ENCODE results near the gene SF3B1.
"Not testable (repeated sequence)": the region's sequence is repeated elsewhere in the genome, so short reads cannot be mapped to it uniquely, and the experiment has no call there.

Gene SF3B1

DNA sequence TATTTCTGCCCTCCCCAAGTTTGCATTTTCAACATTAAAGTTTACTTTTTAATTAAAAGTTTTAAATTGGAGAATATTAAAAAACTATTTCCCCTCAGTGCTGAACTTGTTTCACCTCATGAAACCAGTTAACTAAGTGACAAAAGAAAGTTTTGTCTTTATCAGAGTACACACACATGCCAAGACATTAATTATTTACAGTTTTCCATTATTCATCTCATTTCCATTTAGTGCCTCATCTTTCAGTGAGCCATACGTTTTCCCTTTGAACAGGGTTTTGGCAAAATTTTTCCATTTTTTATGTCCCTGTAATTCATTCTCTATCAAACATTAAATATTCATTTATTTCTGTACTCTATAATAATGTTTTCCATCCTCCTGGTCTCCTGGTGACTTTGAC, 53.2 kb downstream of the SF3B1 start:
- no peak for DNase-seq (ENCODE audit: low read depth in 2 of 2, low spot score in 1 of 2)

DNA sequence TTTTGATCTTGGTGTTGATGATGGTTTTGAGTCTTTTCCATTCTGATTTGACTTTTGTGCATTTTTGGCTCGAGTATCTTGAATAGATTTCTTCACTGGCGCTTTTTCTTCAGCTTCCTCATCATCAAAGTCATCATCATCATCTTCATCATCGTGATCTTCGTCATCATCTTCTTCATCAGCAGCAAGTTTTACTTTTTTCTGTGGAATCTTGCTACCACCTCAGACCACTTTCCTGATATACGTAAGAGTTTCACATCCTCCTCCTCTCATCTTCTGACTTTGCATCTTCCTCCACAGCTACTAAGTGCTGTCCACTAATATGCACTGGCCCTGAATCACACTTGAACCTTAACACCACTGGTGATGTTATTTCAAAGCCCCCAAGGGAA, 54.9 kb downstream of the SF3B1 start:
- not testable (repeated sequence) for DNase-seq (ENCODE audit: low read depth in 2 of 2, low spot score in 1 of 2)

DNA sequence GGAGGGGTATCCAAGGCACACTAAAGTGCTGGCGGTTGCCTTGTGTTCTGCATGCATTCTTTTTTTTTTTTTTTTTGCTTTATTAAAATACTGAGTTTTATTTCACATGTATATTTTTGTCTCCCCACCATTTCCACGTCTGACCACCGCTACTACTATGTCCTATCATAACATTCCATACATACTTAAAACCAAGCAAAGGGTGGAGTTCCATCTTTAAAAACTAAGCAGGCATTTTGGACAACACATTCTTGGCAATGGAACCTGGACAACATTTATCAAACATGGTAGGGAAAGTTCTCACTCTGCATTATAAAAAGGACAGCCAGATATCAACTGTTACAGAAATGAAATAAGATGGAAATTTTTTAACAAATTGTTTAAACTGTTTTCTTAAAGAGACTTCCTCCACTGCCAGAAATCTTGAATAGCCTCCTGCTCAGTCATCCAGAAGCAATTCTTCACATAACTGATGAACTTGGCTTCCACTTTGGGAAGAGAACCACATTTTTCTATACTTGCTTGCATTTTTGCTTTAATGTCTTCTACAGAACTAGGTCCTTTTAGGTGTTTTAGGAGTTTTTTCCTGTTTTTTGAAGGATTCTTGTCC, 55.4 kb downstream of the SF3B1 start:
- DNase-seq (ENCODE audit: low read depth in 2 of 2, low spot score in 1 of 2), result not testable (repeated sequence)

DNA sequence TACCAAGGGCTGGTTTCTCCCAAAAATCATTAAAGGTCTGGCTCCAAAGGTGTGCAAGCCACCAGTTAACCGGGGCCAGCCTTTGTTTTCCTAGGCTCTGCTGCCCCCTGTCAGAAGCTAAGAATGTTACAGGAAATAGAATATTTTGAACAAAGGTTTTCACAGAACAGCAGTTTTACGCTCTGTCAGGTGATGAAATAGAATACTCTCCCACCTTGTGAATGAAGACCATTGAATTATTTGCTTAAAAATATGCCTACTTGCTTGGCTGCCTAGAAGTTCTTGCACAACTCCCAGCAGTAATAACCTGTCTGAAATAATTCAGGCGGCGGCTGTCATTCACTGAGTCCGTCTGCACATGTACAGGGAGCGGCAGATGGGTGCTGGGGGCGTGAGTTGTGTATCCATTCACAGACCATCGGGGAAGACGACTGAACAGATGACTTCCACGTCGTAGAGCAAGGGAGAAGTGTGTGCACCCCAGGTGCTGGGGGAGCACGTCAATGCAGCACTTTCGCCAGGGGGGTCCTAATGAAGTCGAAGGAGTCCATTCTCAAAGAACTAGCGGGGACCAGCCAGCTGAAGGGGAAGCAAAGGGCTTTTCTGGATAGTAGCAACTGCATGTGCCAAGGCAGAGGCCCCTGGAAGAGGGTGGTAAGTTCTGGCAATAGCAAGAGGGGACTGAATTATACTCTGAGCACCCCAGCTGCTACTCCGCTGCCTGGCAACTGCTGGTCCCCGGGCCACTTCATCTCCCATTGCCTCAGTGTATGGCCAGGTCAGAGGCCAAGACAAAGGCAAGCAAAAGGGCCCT, 56.1 kb downstream of the SF3B1 start:
- DNase-seq (ENCODE audit: low read depth in 2 of 2, low spot score in 1 of 2), result peak; percentile 31 to 36

DNA sequence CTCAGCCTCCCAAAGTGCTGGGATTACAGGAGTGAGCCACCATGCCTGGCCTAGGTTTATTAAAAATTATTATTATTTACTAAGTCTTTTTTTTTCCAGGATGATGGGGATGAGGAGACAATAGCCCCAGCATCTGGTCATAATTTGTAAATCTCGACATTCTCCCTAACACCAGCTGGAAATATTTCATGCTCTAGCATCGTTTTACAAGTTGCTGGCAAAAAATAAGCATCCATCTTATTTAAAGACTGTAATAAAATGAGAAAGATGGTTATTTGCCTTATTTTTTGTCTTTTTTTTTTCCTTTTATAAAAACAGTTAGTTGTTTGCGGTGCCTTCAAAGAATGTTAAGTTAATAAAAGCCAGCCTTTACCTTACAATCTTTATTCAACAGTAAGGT, 56.7 kb downstream of the SF3B1 start:
- DNase-seq (ENCODE audit: low read depth in 2 of 2, low spot score in 1 of 2), result no peak

DNA sequence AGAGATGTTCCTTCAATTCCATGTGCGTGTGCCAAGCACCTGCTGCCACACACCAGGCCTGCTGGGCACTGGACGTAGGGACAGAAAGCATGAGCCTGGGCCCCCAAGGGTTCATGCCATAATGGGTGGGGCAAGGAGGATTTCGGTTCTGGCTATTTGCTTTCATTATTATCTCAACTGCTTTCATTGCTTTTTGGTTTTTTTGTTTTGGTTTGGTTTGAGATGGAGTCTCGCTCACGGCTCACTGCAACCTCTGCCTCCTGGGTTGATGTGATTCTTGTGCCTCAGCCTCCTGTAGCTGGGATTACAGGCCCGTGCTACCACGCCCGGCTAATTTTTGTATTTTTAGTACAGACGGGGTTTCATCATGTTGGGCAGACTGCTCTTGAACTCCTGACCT, 57.2 kb downstream of the SF3B1 start:
- no peak for DNase-seq (ENCODE audit: low read depth in 2 of 2, low spot score in 1 of 2)

DNA sequence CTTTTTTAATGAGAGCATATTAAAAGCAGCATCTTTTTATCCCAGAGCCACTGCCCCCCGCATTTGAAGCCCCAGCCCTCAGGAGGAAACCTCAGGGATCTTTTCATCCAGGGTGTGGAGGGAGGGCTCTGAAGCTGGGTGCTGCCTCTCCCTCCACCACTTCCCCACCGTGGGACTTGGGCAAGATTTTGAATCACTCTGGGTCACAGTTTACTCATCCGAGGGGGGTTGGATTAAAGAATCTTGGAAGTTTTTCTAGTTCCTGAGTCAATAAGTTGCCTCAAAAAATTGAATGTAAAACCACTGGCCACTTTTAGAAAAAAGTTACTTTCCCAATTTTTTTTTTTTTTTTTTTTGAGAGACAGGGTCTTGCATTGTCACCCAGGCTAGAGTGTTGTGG, 62.2 kb downstream of the SF3B1 start:
- DNase-seq (ENCODE audit: low read depth in 2 of 2, low spot score in 1 of 2), result no peak

DNA sequence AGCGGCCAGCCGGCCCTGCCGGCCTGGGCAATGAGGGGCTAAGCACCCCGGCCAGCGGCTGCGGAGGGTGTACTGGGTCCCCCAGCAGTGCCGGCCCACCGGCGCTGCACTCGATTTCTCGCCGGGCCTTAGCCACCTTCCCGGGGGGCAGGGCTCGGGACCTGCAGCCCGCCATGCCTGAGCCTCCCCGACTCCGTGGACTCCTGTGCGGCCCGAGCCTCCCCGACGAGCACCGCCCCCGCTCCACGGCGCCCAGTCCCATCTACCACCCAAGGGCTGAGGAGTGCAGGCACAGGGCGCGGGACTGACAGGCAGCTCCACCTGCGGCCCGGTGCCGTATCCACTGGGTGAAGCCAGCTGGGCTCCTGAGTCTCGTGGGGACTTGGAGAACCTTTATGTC, 64.2 kb downstream of the SF3B1 start:
- DNase-seq (ENCODE audit: low read depth in 2 of 2, low spot score in 1 of 2), result not testable (repeated sequence)

DNA sequence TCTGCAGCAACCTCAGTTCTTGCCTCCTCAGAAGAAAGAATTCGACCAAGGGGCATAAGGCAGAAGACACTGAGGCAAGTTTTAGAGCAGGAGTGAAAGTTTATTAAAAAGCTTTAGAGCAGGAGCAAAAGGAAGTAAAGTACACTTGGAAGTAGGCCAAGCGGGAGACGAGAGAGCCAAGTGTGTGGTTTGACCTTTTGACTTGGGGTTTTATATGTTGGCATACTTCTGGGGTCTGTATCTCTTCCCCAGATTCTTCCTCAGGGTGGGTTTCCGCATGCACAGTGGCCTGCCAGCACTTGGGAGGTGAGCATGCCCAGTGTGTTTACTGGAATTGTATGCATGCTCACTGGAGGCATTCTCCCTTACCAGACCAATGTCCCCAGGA, 64.9 kb downstream of the SF3B1 start:
- DNase-seq (ENCODE audit: low read depth in 2 of 2, low spot score in 1 of 2), result no peak

DNA sequence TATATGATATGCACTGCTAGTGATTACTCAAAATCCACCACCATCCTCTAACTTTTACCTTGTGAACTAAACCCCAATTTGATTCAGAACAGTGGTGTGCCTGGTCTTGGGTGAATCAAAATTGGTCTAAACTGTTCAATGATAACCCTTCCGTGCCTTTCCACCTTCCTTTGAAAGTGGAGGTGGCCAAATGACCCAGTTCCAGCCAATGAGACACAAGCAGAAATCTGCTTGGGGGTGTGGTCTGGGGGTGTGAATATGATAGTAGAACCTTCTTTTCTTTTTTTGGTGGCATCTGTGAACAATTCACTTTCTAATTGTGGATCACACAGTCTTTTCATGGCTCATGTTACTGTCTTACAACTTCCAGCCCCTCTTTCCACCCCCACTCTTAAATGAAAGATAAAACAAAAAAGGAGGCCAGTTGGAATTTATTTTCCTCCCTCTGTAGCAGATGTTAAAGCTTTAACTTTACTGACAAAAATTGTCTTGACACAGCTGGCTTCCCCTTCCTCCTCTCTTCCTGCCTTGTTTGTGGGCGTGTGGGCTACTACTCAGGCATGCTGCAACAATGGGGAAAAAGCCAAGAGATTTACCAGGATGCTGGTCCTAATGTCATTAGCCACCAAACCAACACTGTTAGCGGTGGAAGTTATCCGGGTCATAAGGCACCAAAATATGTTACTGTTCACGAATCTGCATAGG, 65.4 kb downstream of the SF3B1 start:
- no peak for DNase-seq (ENCODE audit: low read depth in 2 of 2, low spot score in 1 of 2)

DNA sequence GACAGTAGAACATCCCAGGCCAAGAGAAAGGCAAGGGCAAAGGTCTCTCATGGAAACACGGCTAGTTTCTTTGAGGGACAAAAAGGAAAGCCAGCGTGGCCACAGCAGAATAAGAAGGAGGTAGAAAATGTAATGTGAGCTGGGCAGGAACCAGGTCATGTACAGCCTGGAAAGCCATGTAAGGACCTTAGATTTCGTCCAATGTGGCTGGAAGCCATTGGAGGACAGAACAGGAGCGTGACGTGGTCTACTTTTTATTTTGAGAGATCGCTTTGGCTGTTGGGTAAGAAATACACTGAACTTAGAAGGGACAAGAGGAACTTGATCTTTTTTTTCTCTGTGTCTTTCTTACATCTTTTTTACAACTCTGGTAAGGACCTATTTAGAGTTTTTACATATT, 66.4 kb downstream of the SF3B1 start:
- no peak for DNase-seq (ENCODE audit: low read depth in 2 of 2, low spot score in 1 of 2)

DNA sequence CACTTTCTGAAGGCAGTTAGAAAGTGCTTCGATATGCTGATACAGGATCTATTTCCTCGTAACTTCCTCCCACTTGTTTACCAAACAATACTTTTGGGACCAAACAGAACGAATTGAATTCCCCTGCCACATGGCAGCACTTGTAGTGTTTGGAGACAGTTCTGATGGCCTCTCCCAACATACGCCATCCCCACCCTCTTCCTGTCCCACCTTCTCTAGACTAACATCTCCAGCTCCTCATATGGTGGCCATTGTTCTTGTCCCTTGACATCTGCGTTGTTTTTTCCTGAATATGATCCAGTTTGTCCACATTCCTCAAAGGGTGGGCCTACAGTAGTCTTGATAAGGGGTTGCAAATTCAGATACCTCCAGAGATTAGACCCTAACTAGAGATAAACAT, 70.8 kb downstream of the SF3B1 start:
- no peak for DNase-seq (ENCODE audit: low read depth in 2 of 2, low spot score in 1 of 2)

DNA sequence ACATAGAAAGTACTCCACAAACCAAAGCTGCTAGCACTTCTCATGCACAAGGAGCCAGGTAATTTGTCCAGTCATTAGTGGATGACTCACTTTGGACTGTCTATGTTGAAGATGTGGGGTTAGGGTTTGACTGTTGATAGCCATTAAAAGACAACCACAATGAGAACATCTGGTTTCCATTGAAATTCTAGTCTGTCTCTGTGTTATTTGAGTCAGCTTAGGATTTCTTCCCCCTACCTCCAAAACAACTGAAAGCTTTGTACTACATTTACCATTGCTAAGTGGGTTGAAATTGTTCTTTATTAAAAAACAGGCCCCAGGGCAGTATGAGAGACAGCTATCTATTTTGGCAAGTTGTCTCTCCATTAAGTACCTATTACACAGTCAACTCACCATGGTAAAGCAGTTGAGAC, 74.1 kb downstream of the SF3B1 start:
- DNase-seq (ENCODE audit: low read depth in 2 of 2, low spot score in 1 of 2), result no peak

DNA sequence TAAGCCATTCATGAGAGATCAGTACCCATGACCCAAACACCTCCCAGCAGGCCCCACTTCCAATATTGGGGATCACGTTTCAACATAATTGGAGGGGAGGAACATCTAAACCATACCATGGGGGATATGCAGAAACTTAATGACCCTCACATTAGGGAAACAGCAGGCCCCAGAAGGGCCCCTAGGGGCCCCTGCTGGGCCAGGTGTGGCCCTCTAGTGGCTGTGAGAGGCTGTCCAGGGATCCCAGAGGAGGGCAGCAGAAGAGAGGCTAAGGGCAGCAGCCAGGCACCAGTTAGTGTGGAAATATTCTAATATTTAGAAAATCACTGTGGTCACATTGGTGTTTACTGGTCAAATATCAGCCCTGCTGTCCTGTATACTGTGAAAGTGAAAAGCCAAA, 75.0 kb downstream of the SF3B1 start:
- no peak for DNase-seq (ENCODE audit: low read depth in 2 of 2, low spot score in 1 of 2)

DNA sequence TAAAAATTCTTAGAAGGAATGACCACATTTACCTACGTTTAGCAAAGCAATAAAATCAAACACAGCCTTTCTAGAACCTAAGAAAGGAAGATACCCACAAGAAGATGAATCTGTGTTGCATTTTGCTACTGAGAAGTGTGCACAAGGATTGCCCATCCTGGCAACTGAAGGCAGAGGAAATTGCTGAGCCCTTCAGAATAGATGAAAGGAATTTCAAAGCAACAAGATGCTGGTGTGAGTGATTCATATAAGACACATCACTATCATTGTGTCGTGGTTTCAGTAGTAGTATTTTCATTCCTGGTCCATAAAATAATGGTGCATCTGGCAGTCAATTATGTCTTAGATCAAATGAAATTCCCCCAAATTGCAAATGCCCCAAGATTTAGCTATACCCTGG, 75.9 kb downstream of the SF3B1 start:
- no peak for DNase-seq (ENCODE audit: low read depth in 2 of 2, low spot score in 1 of 2)

DNA sequence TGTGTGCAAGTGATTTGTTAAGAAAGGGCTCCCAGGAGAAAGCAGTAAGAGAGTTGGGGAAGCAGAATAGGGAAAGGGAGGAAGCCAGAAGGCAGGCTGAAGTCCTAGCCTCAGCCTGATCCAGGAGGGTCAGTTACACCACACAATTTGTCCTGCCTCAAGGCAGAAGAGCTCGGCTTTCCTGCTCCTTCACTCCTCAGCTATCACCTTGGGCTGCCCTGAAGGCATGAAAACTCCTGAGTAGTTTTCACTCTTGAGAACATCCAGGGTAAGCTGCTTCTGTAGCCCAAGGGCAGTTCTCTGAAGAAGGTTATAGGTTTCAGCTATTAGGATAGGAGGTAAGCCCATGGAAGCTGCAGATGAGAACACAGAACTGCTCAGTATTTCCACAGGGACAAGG, 76.8 kb downstream of the SF3B1 start:
- DNase-seq (ENCODE audit: low read depth in 2 of 2, low spot score in 1 of 2), result no peak

DNA sequence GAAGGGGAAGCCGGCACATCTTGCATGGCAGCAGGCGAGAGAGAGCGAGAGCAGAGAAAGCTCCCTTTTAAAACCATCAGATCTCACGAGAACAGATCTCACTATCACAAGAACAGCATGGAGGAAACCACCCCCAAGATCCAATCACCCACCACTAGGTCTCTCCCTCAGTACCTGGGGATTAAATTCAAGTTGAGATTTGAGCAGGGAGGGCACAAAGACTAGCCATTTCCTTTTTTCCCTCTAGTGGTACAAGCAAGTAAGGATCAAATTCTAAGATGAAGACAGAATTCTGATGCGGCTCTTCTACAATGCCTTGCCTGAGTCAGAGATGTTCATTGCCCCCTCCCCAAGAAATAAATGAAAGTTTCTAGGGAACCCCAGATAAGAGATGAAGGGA, 78.7 kb downstream of the SF3B1 start:
- no peak for DNase-seq (ENCODE audit: low read depth in 2 of 2, low spot score in 1 of 2)

DNA sequence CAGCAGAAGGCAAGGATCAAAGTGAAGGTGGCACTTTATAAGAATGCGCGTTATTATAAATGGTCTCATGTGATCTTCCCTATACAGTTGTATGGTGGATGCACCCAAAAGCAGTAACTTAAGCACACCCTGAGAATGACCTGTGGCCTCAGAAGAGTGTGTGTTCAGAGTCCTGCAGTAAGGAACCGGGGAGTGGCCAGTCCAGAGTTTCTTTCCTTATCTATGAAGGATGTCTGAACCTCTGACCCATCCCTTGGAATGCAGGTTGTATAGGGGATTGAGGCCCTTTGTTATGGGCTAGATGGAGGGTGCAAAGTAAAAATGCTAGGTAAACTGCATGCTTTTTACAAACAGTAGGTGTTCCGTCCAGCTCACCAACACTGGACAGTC, 80.7 kb downstream of the SF3B1 start:
- no peak for DNase-seq (ENCODE audit: low read depth in 2 of 2, low spot score in 1 of 2)

DNA sequence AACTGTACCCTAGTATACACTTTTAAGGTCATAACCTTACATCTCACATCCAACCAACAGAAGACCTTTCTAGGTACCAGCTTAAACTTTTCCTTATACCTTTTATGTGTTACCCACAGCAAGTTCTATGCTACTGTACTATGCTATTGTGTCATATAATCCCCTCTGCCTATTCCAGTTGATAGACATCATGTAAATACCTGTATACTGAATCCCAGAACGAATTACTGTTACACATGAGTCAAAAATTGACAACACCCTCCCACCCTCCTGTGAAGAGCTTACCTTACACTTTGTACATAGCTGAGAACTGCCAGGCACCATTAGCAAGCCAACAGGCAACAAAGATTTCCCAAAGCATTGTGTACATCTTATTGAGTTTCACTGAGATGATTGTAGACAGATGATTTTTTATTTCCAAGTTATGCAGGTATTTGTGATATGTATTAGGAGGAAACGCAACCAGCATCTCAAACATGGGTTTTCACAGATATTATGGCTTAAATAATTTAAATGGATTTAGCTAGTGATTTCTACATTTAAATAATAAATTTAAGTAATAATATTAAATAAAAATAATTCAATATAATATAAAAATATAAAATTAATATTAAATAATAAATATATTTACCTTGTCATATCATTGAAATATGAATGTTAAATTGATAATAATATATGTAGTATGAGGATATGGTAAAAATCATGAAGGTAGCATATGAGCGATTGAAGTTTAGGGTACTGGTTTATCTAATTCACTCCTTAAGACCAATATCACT, 81.2 kb downstream of the SF3B1 start:
- DNase-seq (ENCODE audit: low read depth in 2 of 2, low spot score in 1 of 2), result no peak

DNA sequence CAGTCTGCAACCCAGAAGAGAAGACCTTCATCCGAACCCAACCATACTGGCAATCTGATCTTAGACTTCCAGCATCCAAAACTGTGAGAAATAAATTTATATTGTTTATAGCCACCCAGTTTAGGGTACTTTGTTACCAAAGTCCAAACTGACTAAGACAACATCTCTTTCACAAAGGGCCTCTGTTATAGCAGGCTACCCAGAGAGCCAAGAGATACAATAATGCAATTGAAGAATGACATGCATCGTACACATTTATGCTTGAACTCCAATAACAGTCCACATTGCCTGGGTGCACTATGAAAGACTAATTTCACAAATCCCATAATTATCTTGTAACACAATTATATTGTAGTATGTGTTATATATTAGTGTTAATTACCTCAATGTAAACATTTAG, 85.1 kb downstream of the SF3B1 start:
- DNase-seq (ENCODE audit: low read depth in 2 of 2, low spot score in 1 of 2), result no peak

DNA sequence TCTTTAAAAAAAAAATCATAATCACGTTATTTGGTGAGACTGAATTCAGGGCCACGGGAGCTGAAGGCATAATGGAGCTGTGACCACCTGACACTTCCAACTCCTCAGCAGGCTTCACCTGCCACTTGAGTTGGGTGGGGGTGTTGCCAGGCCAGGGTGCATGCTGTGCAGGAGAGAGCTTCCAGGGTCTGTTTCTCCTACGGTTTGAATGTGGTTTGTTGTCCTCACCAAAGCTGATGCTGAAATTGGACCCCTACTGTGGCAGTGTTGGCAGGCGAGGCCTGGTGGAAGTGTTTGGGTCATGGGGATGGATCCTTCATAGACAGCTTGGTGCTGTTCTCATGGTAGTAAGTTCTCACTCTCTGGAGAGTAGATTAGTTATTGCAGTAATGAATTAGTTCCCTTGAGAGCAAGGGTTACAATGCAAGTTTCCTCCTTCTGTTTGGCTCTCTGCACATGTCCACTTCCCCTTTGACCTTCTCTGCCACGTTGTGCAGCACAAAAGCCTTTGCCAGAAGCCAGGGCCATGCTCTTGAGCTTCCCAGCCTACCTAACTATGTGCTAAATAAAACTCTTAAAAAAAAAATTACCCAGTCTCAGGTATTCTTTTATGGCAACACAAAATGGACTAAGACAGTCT, 86.0 kb downstream of the SF3B1 start:
- DNase-seq (ENCODE audit: low read depth in 2 of 2, low spot score in 1 of 2), result no peak

All from stimulated activated CD8-positive, alpha-beta memory T cell treated with anti-CD3 and anti-CD28 coated beads, Interleukin-4, amount 100 ng/mL, for 1 hour (primary cell).